Gastrocnemius medialis (tissue), 4 donors: Measurements from ENCODE around the gene ASAP3. TPM values are rescaled to one million over a fixed set of nuclear protein-coding genes. Genes with fewer than 3 reads are reported as not detected.

Experiments
- ATAC-seq, 2 donors: fragments of 150-250 bp; one replicate each; pipeline ENCODE4 v1.9.1; 2016
- DNase-seq, 2 donors: peaks; one replicate each; pipeline ENCODE4 v3.0.0-alpha.2; 2019
- H3K27ac ChIP-seq, 4 donors: fragments of 200-600 bp; sonication (generic); 1 replicate in 1 of 4; 2 replicates in 3 of 4; pipeline ENCODE4 v1.5.1; 2016 to 2018; ENCODE audit warnings: mild to moderate bottlenecking in 2 of 4, moderate library complexity in 1 of 4
- H3K27me3 ChIP-seq, 3 donors: fragments of 200-600 bp; sonication (generic) in 2 of 3; 1 replicate in 1 of 3; 2 replicates in 2 of 3; pipeline versions ENCODE4 v1.5.1 to v1.6.0; 2016 to 2019; ENCODE audit warnings: mild to moderate bottlenecking in 1 of 3, moderate library complexity in 1 of 3
- H3K36me3 ChIP-seq, 2 donors: fragments of 200-600 bp; sonication (generic) in 1 of 2; one replicate each; pipeline ENCODE4 v1.5.1; 2017 to 2018
- H3K4me1 ChIP-seq, 2 donors: fragments of 200-600 bp; sonication (generic) in 1 of 2; one replicate each; pipeline ENCODE4 v1.5.1; 2016 to 2017; ENCODE audit warnings: mild to moderate bottlenecking in 2 of 2
- H3K4me3 ChIP-seq, 4 donors: fragments of 200-600 bp; sonication (generic) in 3 of 4; 1 replicate in 1 of 4; 2 replicates in 3 of 4; pipeline ENCODE4 v1.5.1; 2016 to 2019; ENCODE audit warnings: mild to moderate bottlenecking in 2 of 4
- H3K9me3 ChIP-seq, 3 donors: fragments of 200-600 bp; sonication (generic) in 2 of 3; 1 replicate in 1 of 3; 2 replicates in 2 of 3; pipeline ENCODE4 v1.5.1; 2016 to 2019
- POLR2A ChIP-seq, 2 donors: fragments of 450-650 bp; IDR thresholded peaks; one replicate each; pipeline ENCODE4 v1.6.1; 2017; ENCODE audit warnings: antibody characterized with exemption in 2 of 2, mild to moderate bottlenecking in 2 of 2, moderate library complexity in 2 of 2
- in situ Hi-C, 4 donors: fragments of 200-750 bp; cut with MboI; loops; one replicate each; pipeline versions ENCODE4 v1.15.0 to v1.8.0; 2017; ENCODE audit warnings: low sequenced_read_pairs in 4 of 4
- intact Hi-C: fragments of 100-400 bp; cut with DNase I; formaldehyde crosslinking; loops from one replicate; pipeline ENCODE4 v1.15.1; 2023; ENCODE audit warnings: low total_unique reads
- total RNA-seq, 4 donors: library from RNA; depleted of rRNA; stranded (reverse); fragments of >200 nt; gene quantifications; one replicate each; pipeline versions ENCODE4 v1.1.0 to v1.2.3, GENCODE V29; 2016
- TF ChIP-seq, protein P1 (sequence below), 5 experiments: fragments of 450-650 bp in 3 of 5; fragments of 200-600 bp in 2 of 5; sonication (generic) in 2 of 5; IDR thresholded peaks in 4 of 5; conservative IDR thresholded peaks in 1 of 5; 1 replicate in 4 of 5; 2 replicates in 1 of 5; pipeline ENCODE4 v1.5.1; 2016 to 2019; ENCODE audit warnings: antibody characterized with exemption in 5 of 5, mild to moderate bottlenecking in 3 of 5, moderate library complexity in 3 of 5

The ASAP3 gene
- total RNA-seq, 4 donors from 2014 or later: 55.5 to 129 (median 93.2) TPM

DNA sequence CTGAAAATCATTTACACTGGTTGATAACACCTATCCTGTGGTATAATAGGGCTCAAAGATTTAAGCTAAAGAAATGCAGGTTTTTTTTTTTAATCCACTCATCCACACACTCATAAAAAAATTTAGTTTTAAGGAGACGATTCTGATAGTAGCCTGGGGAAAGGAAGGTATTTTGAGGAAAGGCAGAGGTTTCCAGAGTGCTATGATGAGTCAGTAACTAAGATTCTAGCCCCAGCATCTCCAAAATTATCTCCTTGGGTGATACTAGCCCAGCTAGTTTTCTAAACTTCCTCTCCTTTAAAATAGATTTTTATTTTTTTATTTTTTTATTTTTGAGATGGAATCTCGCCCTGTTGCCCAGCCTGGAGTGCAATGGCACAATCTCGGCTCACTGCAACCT lies 20.7 kb downstream of the ASAP3 start:
- in situ Hi-C loops (no loop called here), intact Hi-C loops (no loop called here)
- ATAC-seq: no peak

DNA sequence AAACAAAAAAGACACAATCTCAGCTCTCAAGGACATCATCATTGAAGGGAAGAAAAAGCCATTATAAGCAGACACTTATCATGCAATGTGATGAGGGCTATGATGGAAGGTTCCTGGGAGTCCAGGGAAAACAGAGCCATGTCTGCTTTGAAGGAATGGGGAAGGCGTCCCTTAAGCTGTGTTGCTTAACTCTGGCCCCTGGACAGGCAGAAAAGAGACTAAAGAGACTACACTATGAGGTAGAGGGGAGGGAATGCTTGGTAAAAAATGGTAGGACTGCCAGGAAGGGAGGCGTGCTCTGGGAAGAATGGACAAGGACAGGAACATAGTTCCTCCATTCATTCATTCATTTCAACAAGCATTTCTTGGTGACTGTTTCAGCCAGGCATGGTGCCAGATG lies 21.2 kb downstream of the ASAP3 start:
- H3K9me3 ChIP-seq: no peaks in the 10 kb centered on the region
- intact Hi-C loops (no loop called here), in situ Hi-C loops (no loop called here)
- no peak overlapping the region for H3K27ac ChIP-seq
- peaks cover 4 to 5% of the 10 kb centered on the region in 2 donors for H3K4me1 ChIP-seq
- H3K36me3 ChIP-seq: no peaks in the 10 kb centered on the region
- H3K27me3 ChIP-seq: no peaks in the 10 kb centered on the region
- no peak for ATAC-seq
- DNase-seq: no peak
- no peak overlapping the region for H3K4me3 ChIP-seq
- TF ChIP-seq, protein P1, sequence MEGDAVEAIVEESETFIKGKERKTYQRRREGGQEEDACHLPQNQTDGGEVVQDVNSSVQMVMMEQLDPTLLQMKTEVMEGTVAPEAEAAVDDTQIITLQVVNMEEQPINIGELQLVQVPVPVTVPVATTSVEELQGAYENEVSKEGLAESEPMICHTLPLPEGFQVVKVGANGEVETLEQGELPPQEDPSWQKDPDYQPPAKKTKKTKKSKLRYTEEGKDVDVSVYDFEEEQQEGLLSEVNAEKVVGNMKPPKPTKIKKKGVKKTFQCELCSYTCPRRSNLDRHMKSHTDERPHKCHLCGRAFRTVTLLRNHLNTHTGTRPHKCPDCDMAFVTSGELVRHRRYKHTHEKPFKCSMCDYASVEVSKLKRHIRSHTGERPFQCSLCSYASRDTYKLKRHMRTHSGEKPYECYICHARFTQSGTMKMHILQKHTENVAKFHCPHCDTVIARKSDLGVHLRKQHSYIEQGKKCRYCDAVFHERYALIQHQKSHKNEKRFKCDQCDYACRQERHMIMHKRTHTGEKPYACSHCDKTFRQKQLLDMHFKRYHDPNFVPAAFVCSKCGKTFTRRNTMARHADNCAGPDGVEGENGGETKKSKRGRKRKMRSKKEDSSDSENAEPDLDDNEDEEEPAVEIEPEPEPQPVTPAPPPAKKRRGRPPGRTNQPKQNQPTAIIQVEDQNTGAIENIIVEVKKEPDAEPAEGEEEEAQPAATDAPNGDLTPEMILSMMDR (IDR thresholded peaks at IDR 0.05 in 4 of 5, conservative IDR thresholded peaks at IDR 0.05 in 1 of 5): no peak
- TF ChIP-seq POLR2A (IDR thresholded peaks at IDR 0.05): no peak

More for the DNA sequence above, 20.7 kb downstream of the ASAP3 start:
- Histone ChIP-seq H3K27ac (no peak overlapping the region), H3K36me3 (no peaks in the 10 kb centered on the region), H3K27me3 (no peaks in the 10 kb centered on the region), H3K4me3 (no peak overlapping the region), H3K4me1 (peaks cover 0 to under 1% of the 10 kb centered on the region in 2 donors), H3K9me3 (no peaks in the 10 kb centered on the region)
- no peak for DNase-seq
- TF ChIP-seq POLR2A (IDR thresholded peaks at IDR 0.05): no peak
- TF ChIP-seq, protein P1 (IDR thresholded peaks at IDR 0.05 in 4 of 5, conservative IDR thresholded peaks at IDR 0.05 in 1 of 5): no peak

DNA sequence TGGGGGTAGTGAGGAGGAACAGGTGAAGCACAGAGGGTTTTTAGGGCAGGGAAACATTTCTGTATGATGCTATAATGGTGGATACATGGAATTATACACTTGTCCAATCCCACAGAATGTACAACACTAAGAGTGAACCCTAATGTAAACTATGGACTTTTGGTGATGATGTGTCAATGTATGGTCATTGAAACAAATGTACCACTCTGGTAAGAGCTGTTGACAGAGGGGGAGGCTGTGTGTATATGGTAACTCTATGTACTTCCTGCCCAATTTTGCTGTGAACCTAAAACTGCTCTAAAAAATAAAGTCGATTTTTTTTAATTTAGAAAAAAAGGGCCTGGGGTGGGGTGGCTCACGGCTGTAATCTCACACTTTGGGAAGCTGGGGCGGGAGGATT lies 22.9 kb downstream of the ASAP3 start:
- DNase-seq (no peak), ATAC-seq (no peak)
- TF ChIP-seq, protein P1 (IDR thresholded peaks at IDR 0.05 in 4 of 5, conservative IDR thresholded peaks at IDR 0.05 in 1 of 5): no peak
- no peak for TF ChIP-seq POLR2A (IDR thresholded peaks at IDR 0.05)
- Histone ChIP-seq H3K4me3 (no peak overlapping the region), H3K27ac (no peak overlapping the region), H3K9me3 (no peaks in the 10 kb centered on the region), H3K36me3 (no peaks in the 10 kb centered on the region), H3K4me1 (peaks cover 19 to 21% of the 10 kb centered on the region in 2 donors), H3K27me3 (no peaks in the 10 kb centered on the region)
- in situ Hi-C loops (no loop called here), intact Hi-C loops (no loop called here)

DNA sequence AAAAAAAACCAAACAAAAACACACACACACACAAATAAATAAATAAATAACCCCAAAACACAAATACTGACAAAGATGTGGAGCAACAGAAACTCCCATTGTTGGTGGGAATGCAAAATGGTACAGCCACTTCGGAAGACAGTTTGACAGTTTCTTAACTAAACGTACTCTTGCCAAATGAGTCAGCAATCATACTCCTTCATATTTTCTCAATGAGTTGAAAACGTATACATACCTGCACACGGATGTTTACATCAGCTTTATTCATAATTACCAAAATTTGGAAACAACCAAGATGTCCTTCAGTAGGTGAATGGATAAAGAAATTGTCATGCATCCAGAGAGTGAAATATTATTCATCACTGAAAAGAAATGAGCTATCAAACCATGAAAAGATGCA lies 23.5 kb downstream of the ASAP3 start:
- Histone ChIP-seq H3K27ac (no peak overlapping the region), H3K36me3 (peaks cover 0 to 3% of the 10 kb centered on the region in 2 donors), H3K9me3 (no peaks in the 10 kb centered on the region), H3K4me1 (peaks cover 19 to 21% of the 10 kb centered on the region in 2 donors), H3K27me3 (no peaks in the 10 kb centered on the region), H3K4me3 (no peak overlapping the region)
- intact Hi-C loops (no loop called here), in situ Hi-C loops (no loop called here)
- no peak for DNase-seq
- TF ChIP-seq, protein P1 (IDR thresholded peaks at IDR 0.05 in 4 of 5, conservative IDR thresholded peaks at IDR 0.05 in 1 of 5): no peak
- no peak for ATAC-seq

DNA sequence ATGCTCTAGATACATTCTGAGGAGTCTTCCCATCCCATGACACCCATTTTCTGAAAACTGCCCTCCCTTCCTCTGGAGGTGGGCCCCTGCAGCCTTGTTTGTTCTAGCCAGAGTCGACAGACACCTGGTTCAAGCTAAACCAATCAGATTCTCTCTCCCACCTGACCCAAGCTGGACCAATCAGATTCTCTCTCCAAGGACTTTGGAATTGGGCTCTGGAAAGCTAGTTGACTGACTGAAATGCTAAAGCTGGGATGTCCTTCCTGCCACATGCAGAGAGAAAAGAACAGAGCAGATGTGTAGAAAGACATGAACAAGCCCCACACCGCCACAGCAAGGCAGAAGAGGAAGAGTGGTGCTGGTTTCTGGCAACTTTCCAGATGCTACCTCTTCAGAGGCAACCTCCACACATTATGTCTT lies 24.6 kb downstream of the ASAP3 start:
- H3K4me3 ChIP-seq: no peak overlapping the region
- H3K36me3 ChIP-seq: peaks cover 0 to 13% of the 10 kb centered on the region in 2 donors
- in situ Hi-C loops (no loop called here), intact Hi-C loops (no loop called here)
- H3K4me1 ChIP-seq: peaks cover 19 to 21% of the 10 kb centered on the region in 2 donors
- DNase-seq (no peak), ATAC-seq (no peak)
- H3K27me3 ChIP-seq: no peaks in the 10 kb centered on the region
- H3K9me3 ChIP-seq: no peaks in the 10 kb centered on the region
- H3K27ac ChIP-seq: no peak overlapping the region
- TF ChIP-seq POLR2A (IDR thresholded peaks at IDR 0.05): no peak
- TF ChIP-seq, protein P1 (IDR thresholded peaks at IDR 0.05 in 4 of 5, conservative IDR thresholded peaks at IDR 0.05 in 1 of 5): no peak
